PC-3 (cell line): ENCODE measurements around the gene TCP1. TPM values are rescaled to one million over a fixed set of nuclear protein-coding genes. Genes with fewer than 3 reads are reported as not detected.
"Not testable (repeated sequence)": the region's sequence is repeated elsewhere in the genome, so short reads cannot be mapped to it uniquely, and the experiment has no call there.

ENCODE experiments used
- ATAC-seq: fragments of 200-7000 bp; cut with Tn5 transposase; 2 replicates; pipeline ENCODE4 v1.9.1; 2020; ENCODE audit warnings: mild to moderate bottlenecking, moderate library complexity
- BruUV-seq: library from RNA; stranded (reverse); fragments of 400-500 nt; replicated peaks from 2 replicates; lab custom pipeline; 2021; lab: Mats Ljungman, UMichigan
- CTCF ChIA-PET: fragments of 300-600 bp; sonication (Branson Sonifier 250); formaldehyde crosslinking; loops from one replicate; lab custom pipeline; 2022; ENCODE audit warnings: antibody characterized with exemption; lab: Charles Lee
- POLR2A ChIA-PET: fragments of 300-600 bp; sonication (Branson Sonifier 250); formaldehyde crosslinking; loops from one replicate; lab custom pipeline; 2022; ENCODE audit warnings: antibody characterized with exemption; ENCODE audit not compliant: unreplicated experiment; lab: Charles Lee
- DNase-seq: peaks from one replicate; pipeline ENCODE4 v3.0.0-alpha.2; 2015
- H2AFZ ChIP-seq: fragments of 300-600 bp; sonication (generic); 2 replicates; pipeline ENCODE4 v1.6.0; 2016; ENCODE audit warnings: antibody characterized with exemption, low read length
- H3F3A ChIP-seq: fragments of 300-600 bp; sonication (generic); one replicate; pipeline ENCODE4 v1.6.0; 2017; ENCODE audit warnings: antibody characterized with exemption, low read length, control low read depth, mild to moderate bottlenecking; ENCODE audit not compliant: unreplicated experiment
- H3K27ac ChIP-seq: fragments of 300-600 bp; sonication (generic); 2 replicates; pipeline ENCODE4 v1.5.1; 2016; ENCODE audit warnings: mild to moderate bottlenecking, low read length
- H3K27me3 ChIP-seq: fragments of 300-600 bp; sonication (generic); 2 replicates; pipeline ENCODE4 v1.6.1; 2016; ENCODE audit warnings: low read length, mixed read lengths
- H3K36me3 ChIP-seq: fragments of 300-600 bp; sonication (generic); 2 replicates; pipeline ENCODE4 v1.6.1; 2016; ENCODE audit warnings: low read depth, mixed run types, low read length, mixed read lengths
- H3K4me1 ChIP-seq: fragments of 300-600 bp; sonication (generic); 2 replicates; pipeline ENCODE4 v1.5.1; 2016; ENCODE audit warnings: low read length; ENCODE audit not compliant: insufficient read depth
- H3K4me2 ChIP-seq: fragments of 300-600 bp; sonication (generic); 2 replicates; pipeline ENCODE4 v1.6.0; 2016; ENCODE audit warnings: low read length
- H3K4me3 ChIP-seq: fragments of 300-600 bp; sonication (generic); 2 replicates; pipeline ENCODE4 v1.5.1; 2016; ENCODE audit warnings: mild to moderate bottlenecking, low read length, mixed read lengths
- H3K79me2 ChIP-seq: fragments of 300-600 bp; sonication (generic); 2 replicates; pipeline ENCODE4 v1.6.1; 2017; ENCODE audit warnings: low read length, mixed read lengths
- H3K9ac ChIP-seq: fragments of 300-600 bp; sonication (generic); 2 replicates; pipeline ENCODE4 v1.6.0; 2016; ENCODE audit warnings: mild to moderate bottlenecking, low read length
- H3K9me2 ChIP-seq: fragments of 300-600 bp; sonication (generic); replicated peaks from 2 replicates; pipeline ENCODE4 v1.6.1; 2016; ENCODE audit warnings: mixed run types, low read length, mixed read lengths
- H3K9me3 ChIP-seq: fragments of 300-600 bp; sonication (generic); 2 replicates; pipeline ENCODE4 v1.6.1; 2016; ENCODE audit warnings: low read length, mixed read lengths
- H4K20me1 ChIP-seq: fragments of 300-600 bp; sonication (generic); 2 replicates; pipeline ENCODE4 v1.6.1; 2016; ENCODE audit warnings: low read length, mixed read lengths
- CTCF ChIP-seq: fragments of 300-600 bp; sonication (generic); conservative IDR thresholded peaks from 2 replicates; pipeline ENCODE4 v1.5.1; 2017; ENCODE audit warnings: antibody characterized with exemption, low read depth, mild to moderate bottlenecking, low read length
- EZH2 ChIP-seq: fragments of 300-600 bp; sonication (generic); IDR thresholded peaks from one replicate; pipeline ENCODE4 v1.6.1; 2017; ENCODE audit warnings: antibody characterized with exemption, mild to moderate bottlenecking, low read length; ENCODE audit not compliant: unreplicated experiment
- EZH2phosphoT487 ChIP-seq: fragments of 300-600 bp; sonication (generic); IDR thresholded peaks from 2 replicates; pipeline ENCODE4 v1.6.1; 2018; ENCODE audit warnings: mild to moderate bottlenecking, antibody characterized with exemption, low read length, borderline replicate concordance
- intact Hi-C: fragments of 100-400 bp; cut with micrococcal nuclease; formaldehyde crosslinking; loops from 2 replicates; pipeline ENCODE4 v1.9.0; 2023
- total RNA-seq: library from RNA; depleted of rRNA; stranded (reverse); fragments of >200 nt; gene quantifications from 2 replicates; pipeline ENCODE4 v1.2.3, GENCODE V29; 2014

Gene TCP1
- total RNA-seq, 1 experiment from 2014 or later = 280 TPM

- POLR2A ChIA-PET = no interaction called here
- H3K4me2 ChIP-seq = no peak overlapping the region
- DNase-seq (no peak), ATAC-seq (no peak)
- no peaks in the 10 kb centered on the region for H3K79me2 ChIP-seq
- peaks cover 64% of the 10 kb centered on the region for H3K36me3 ChIP-seq
- peaks cover 1% of the 10 kb centered on the region for H3K4me1 ChIP-seq
- no peak overlapping the region for H3K27ac ChIP-seq
- BruUV-seq = no TSS peak
- 0 out of 2 replicates have a peak, but pooled peaks cover 3% of the 10 kb centered on the region for H4K20me1 ChIP-seq
- H3F3A ChIP-seq = no peaks in the 10 kb centered on the region
- H3K27me3 ChIP-seq = no peaks in the 10 kb centered on the region
- CTCF ChIA-PET = no interaction called here
- H3K4me3 ChIP-seq = no peak overlapping the region
- no peaks in the 10 kb centered on the region for H3K9me3 ChIP-seq
- intact Hi-C loops = no loop called here
- H2AFZ ChIP-seq = no peak overlapping the region
- no peaks in the 10 kb centered on the region for H3K9me2 ChIP-seq
- TF ChIP-seq CTCF (no peak), EZH2phosphoT487 (no peak), EZH2 (no peak)
- H3K9ac ChIP-seq = no peak overlapping the region
Observed at GRCh38 chr6:159753081-159753872, 36.1 kb downstream of the TCP1 start.

DNA sequence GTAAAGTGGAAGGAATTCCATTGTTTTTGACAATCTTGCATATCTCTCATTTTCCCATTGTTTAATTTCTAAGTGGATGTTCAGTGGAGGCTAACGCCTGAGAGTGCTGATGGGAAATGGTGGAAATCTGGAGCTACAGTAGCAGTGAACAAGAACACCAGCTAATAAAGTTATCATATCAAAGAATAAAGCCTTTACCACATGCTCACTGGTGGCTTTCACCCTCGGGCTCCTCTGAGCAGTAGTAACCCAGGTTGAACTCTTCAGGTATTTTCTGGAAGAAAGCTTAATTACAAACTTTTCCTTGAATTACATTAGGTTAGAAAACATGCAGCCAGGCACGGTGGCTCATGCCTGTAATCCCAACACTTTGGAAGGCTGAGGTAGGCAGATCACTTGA, 38.0 kb downstream of the TCP1 start:
- Histone ChIP-seq H3K4me1 (no peaks in the 10 kb centered on the region), H3K27me3 (no peaks in the 10 kb centered on the region), H3F3A (no peaks in the 10 kb centered on the region), H3K27ac (no peak overlapping the region), H3K79me2 (no peaks in the 10 kb centered on the region), H3K36me3 (peaks cover 66% of the 10 kb centered on the region), H3K9me3 (no peaks in the 10 kb centered on the region), H3K4me2 (no peak overlapping the region), H3K9me2 (no peaks in the 10 kb centered on the region), H3K9ac (no peak overlapping the region), H3K4me3 (no peak overlapping the region), H2AFZ (no peak overlapping the region), H4K20me1 (0 out of 2 replicates have a peak, but pooled peaks cover 3% of the 10 kb centered on the region)
- no TSS peak for BruUV-seq
- no peak for TF ChIP-seq CTCF
- TF ChIP-seq EZH2phosphoT487 = no peak
- no peak for TF ChIP-seq EZH2
- intact Hi-C loops = no loop called here
- POLR2A ChIA-PET = no interaction called here
- CTCF ChIA-PET = no interaction called here
- DNase-seq = no peak
- no peak for ATAC-seq

GRCh38 chr6:159748127-159748526, 41.3 kb downstream of the TCP1 start:
- BruUV-seq, POLR2A ChIA-PET, H3K4me3 ChIP-seq, H3K27ac ChIP-seq, ATAC-seq, H3K9me2 ChIP-seq, H2AFZ ChIP-seq, H3K27me3 ChIP-seq, H3F3A ChIP-seq, H4K20me1 ChIP-seq, H3K9ac ChIP-seq, H3K4me1 ChIP-seq, CTCF ChIA-PET, H3K4me2 ChIP-seq, intact Hi-C loops, H3K9me3 ChIP-seq, DNase-seq: not testable (repeated sequence)
- Histone ChIP-seq H3K79me2 (peaks cover 20% of the 10 kb centered on the region; the same call in 1 of the 2 replicates), H3K36me3 (peaks cover 66% of the 10 kb centered on the region)
